ENCODE data around the gene CCNY. TPM values are rescaled to one million over a fixed set of nuclear protein-coding genes. Genes with fewer than 3 reads are reported as not detected.

CCNY gene
- total and polyA plus RNA-seq, 2 of the 4 experiments (the other 2 are of a cell fraction) = 38.0 to 131 TPM

GRCh38 chr10:35606430-35606829 is 270.1 kb downstream of the CCNY start:
- ATAC-seq (ENCODE audit: low read depth) (peak; percentile 33), DNase-seq (peak; percentile 57)
- Histone ChIP-seq H3K9me3 (ENCODE audit: control insufficient read depth, insufficient read depth, low read length) (0 out of 2 replicates have a peak, but pooled peaks cover 2% of the 10 kb centered on the region), H4K91ac (ENCODE audit: insufficient read depth, low read depth, low read length) (no peak overlapping the region), H4K20me1 (ENCODE audit: insufficient read depth, low read length) (no peaks in the 10 kb centered on the region), H2BK20ac (ENCODE audit: low read depth, low read length) (no peak overlapping the region), H3K4me2 (ENCODE audit: low read depth, low read length) (peak overlapping the region; percentile 36; the same call in 1 of the 2 replicates), H3K4me3 (ENCODE audit: insufficient read depth, low read depth, low read length) (no peak overlapping the region), H4K5ac (ENCODE audit: low read depth, low read length) (no peak overlapping the region), H3K18ac (ENCODE audit: low read depth, low read length) (no peak overlapping the region), H4K8ac (ENCODE audit: low read depth in 2 of 2, low read length in 2 of 2) (no peak overlapping the region), H3K4me1 (ENCODE audit: control insufficient read depth, insufficient read depth, low read length) (peaks cover 7% of the 10 kb centered on the region), H3K4ac (ENCODE audit: low read depth, low read length) (no peak overlapping the region), H3K36me3 (ENCODE audit: control insufficient read depth, insufficient read depth, low read length) (no peaks in the 10 kb centered on the region), H3K23ac (ENCODE audit: low read depth, low read length) (no peak overlapping the region), H3K56ac (ENCODE audit: extremely low read depth, insufficient read depth, low read length) (no peak overlapping the region), H3K27me3 (ENCODE audit: control insufficient read depth, insufficient read depth, low read length) (peaks cover 24% of the 10 kb centered on the region), H2AFZ (replicated peaks; ENCODE audit: low read length, poor library complexity) (no peak overlapping the region), H3K79me1 (ENCODE audit: low read depth in 1 of 2, low read length in 2 of 2) (no peaks in the 10 kb centered on the region), H2AK5ac (ENCODE audit: low read depth, low read length) (no peak overlapping the region), H2BK120ac (ENCODE audit: low read depth, low read length) (no peak overlapping the region), H2AK9ac (replicated peaks; ENCODE audit: low read depth, low read length, poor library complexity) (no peak overlapping the region), H3K14ac (replicated peaks; ENCODE audit: low read depth, low read length) (no peak overlapping the region), H3K27ac (ENCODE audit: insufficient read depth, low read length) (no peak overlapping the region), H2BK5ac (ENCODE audit: low read depth, low read length, poor library complexity, severe bottlenecking) (no peak overlapping the region), H3K9ac (ENCODE audit: low read depth, low read length) (no peak overlapping the region), H2BK15ac (ENCODE audit: low read depth, low read length) (no peak overlapping the region), H3K9me1 (ENCODE audit: insufficient read depth, low read length) (peaks cover 4% of the 10 kb centered on the region; the same call in 1 of the 2 replicates)
- in situ Hi-C loops (cut with MboI; ENCODE audit: low sequenced_read_pairs) = no loop called here
- TF ChIP-seq CEBPB (IDR thresholded peaks at IDR 0.05; ENCODE audit: low read depth, low read length) = peak; percentile 36; the same call in 1 of the 2 replicates
- TF ChIP-seq MAFK (IDR thresholded peaks at IDR 0.05; ENCODE audit: low read depth, low read length) = no peak
- TF ChIP-seq FOS (IDR thresholded peaks at IDR 0.05; ENCODE audit: low read depth, low read length) = peak; percentile 36; the same call in 1 of the 2 replicates
- peak; percentile 54; the same call in 1 of the 2 replicates for TF ChIP-seq NFE2L2 (IDR thresholded peaks at IDR 0.05; ENCODE audit: low read depth, low read length)
- BruUV-seq (replicated peaks) = no TSS peak
- POLR2A ChIA-PET (ENCODE audit: unreplicated experiment) = no interaction called here
- CTCF ChIA-PET = no interaction called here
- dilution Hi-C loops (cut with HindIII; ENCODE audit: low sequenced_read_pairs, unreplicated experiment) = no loop called here
- intact Hi-C loops (cut with micrococcal nuclease) = loop anchor here (5.0 kb wide), 1 partner anchor 184 kb away; no protein-coding TSS in a partner anchor
- WGBS, 2 experiments (ENCODE audit: extremely low coverage in 2 of 2, insufficient read length in 1 of 2) = no CpG with 5 or more reads among the region's 6 CpGs
